Effector CD8-positive, alpha-beta T cell (primary cell): Measurements from ENCODE around the gene SYPL2.
"Not testable (repeated sequence)": the region's sequence is repeated elsewhere in the genome, so short reads cannot be mapped to it uniquely, and the experiment has no call there.

Experiments used
- DNase-seq: peaks from one replicate; lab custom pipeline; 2025; lab: John Stamatoyannopoulos, UW
- total RNA-seq, 4 experiments: gene quantifications; one replicate each; lab custom pipeline; 2026; lab: John Stamatoyannopoulos, UW

The SYPL2 gene
- 0 to 0.18 (median 0) reads per million in 4 experiments for total RNA-seq

DNA sequence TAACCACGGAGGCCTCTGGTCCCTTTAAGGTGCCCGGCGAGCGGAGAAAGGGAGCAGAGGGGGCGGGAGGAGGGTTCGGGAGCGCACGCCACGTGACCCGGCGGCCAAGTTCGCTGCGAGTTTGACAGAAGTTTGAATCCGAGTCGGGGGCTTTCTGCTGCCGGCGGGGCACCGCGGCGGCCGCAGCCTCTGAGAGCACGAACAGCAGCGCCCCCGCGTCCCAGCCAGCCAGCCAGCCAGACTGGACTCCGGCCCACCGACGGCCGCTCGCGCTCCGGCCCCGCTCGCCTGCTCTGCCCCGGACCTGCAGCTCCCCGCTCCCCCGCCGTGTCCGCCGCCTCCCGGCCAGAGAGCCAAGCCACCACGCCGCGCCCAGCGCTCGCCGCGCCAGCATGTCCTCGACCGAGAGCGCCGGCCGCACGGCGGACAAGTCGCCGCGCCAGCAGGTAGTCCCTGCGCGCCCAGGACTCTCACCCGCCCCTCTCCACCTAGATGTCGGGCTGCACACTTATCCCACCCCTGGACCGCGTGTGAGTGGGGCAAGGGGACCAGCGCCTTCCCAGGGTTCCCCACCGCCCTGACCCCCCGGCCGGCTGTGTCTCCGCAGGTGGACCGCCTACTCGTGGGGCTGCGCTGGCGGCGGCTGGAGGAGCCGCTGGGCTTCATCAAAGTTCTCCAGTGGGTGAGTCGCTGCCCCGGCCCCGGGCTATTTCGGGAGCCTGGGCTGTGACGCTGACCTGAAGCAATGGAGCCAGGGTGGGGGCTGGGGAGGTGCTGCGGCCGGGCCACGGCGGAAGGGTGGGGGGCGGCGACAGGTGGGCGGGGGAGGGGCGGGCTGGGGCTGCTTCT, at the start of gene SYPL2:
SYPL2 (plus strand) TSS at position 95 of the 849 bp plus-strand sequence; CDS start at position 393, 298 bp downstream.
- no peak for DNase-seq

DNA sequence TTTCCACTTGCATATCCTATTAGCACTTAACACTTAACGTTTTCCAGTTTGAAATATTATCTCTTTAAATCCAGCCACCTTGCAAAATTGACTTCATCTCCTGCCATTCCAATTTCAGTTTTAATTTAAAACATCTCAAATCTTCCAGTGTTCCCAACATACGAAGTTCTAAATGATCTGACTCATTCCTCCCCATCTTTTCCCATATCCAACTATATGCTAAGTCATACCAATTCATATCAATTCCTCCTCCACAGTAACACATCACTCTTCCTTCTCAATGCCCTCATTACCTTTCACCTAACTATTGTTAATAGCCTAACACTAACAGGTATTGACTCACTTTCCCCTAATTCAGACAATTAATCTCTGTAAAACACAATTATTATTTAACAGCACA, 42.8 kb upstream of the SYPL2 start:
- DNase-seq: no peak

DNA sequence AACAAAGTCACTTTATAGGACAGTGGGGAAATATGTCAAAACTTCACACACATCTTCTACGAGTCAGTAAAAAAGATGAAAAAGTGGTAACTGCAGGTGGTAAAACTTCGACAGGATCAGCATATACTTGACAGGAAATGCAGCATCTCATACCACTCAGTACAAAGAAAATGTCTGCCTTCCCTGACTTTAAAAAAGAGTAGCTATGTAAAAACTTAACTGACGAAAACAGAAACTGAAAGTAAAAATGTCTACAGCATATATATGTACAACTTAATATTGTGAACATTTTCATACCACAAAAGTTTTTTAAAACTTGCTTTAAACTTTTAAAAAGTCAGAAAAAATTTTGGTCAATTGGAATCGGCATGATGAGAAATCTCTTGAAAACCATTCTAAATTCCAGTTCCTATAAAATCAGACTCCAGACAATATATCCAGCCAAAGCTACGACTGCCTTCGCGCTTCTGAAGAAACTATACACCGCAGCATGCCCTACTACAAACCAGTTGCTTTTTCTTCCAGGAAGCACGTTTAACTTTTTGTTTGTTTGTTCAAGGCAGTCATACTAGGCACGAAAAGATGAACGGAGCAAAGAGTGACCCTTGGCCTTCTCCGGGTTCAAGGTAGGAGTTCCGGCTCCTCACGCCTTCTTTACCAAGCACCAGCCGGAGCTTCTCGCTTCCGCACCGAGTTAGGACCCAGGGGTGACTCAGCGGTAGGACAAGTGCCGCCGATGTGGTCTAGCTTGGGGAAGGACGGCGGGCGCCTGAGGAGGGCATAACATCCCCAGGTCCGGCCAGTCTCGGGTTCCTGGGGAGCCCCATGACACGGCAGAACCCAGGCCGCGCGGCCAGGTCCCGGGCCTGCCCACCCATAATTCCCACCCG, 40.7 kb upstream of the SYPL2 start:
- DNase-seq: no peak

DNA sequence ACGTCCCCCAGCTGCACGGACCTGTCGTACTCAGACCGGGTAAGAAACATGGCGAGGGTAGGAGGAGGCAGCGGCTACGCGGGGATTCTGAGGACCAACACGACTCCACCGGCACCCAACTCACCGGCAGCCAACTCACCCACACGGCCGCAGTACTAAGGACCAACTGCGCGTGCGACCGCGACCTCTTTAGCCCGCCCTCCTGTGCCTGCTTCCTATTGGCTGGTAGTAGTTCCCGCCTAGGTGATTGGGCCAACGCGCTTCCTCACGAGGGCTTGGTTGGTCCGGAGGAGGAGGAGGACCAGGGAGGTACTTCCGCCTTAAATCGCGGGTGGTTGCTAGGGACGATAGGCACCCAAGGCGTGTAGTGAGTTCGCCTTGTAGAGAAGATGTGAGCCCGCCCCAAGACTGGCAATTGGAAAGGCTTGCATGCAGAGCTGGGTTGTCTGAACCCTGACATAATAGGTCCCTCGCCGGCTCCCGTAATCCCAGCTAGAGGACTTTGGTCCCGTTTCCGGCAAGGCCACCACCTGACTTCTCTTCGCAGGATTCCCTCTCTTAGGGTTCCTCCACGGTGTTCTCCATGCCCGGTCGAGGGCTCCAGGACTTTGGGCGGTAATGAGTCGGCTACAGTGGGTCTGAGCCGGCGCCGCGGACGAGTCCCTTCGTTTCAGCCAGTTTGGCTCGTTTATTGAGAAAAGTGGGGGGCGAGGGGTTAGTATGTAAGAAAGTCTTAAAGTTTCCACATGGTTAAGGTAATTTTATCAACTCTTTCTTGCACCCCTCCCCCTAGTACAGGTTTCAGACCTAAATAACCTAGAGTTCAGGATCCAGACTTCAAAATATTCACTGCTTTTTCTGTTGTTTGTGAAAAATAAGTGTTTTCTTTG, 39.8 kb upstream of the SYPL2 start, which contains the start of gene PSMA5:
PSMA5 (minus strand) TSS at position 168 of the 890 bp plus-strand sequence; CDS start at position 50, 118 bp downstream.
- peak; percentile 90 for DNase-seq

DNA sequence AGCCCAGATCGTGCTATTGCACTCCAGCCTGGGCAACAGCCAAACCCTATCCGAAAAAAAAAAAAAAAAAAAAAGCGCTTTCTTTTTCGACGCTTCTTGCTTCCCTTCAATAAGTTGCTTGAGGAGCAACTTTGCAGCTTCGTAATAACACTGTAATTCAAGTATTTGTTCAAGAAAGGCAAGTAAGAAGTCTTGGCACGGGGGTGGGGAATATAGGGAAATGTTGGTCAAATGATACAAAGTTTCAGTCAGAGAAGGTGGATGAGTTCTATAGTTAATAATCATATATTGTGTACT, 39.2 kb upstream of the SYPL2 start:
- DNase-seq: no peak

DNA sequence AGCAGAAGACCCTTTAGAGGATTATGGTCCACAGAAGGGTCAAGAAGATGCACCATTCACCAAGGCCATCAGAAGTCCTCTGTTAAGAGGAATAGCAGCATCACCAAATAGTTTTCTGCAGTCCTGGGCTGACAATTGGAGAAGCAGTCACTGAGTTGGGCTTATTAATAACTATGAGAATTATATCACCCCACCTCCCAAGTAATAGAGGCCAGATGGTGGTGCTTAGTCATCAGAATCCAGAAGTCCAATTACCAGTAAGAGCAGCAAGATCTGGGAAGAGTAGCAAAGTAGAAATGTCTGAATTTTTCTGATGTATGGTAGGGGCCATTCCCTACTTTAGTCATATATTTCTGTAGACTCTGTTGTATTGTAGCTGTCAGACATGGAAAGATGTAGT, 34.0 kb upstream of the SYPL2 start:
- DNase-seq: no peak

DNA sequence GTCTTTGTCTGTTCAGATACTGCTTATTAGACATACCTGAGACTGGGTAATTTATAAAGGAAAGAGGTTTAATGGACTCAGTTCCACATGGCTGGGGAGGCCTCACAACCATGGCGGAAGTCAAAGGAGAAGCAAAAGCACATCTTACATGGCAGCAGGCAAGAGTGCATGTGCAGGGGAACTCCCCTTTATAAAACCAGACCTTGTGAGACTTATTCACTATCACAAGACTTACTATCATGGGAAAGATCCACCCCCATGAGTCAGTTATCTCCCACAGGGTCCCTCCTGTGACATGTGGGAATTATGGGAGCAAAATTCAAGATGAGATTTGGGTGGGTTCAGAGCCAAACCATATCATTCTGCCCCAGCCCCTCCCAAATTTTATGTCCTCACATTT, 33.0 kb upstream of the SYPL2 start:
- no peak for DNase-seq

DNA sequence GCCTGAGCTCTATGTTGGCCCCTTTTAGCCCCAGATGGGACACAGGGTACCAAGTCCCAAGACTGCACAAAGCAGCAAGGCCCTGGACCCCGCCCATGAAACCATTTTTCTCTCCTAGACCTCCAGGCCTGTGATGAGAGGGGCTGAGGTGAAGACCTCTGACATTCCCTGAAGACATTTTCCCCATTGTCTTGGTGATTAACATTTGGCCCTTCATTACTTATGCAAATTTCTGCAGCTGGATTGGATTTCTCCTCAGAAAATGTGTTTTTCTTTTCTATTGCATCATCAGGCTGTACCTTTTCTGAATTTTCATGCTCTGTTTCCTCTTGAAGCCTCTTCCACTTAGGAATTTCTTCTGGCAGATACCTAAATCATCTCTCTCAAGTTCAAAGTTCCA, 31.9 kb upstream of the SYPL2 start:
- DNase-seq: no peak

DNA sequence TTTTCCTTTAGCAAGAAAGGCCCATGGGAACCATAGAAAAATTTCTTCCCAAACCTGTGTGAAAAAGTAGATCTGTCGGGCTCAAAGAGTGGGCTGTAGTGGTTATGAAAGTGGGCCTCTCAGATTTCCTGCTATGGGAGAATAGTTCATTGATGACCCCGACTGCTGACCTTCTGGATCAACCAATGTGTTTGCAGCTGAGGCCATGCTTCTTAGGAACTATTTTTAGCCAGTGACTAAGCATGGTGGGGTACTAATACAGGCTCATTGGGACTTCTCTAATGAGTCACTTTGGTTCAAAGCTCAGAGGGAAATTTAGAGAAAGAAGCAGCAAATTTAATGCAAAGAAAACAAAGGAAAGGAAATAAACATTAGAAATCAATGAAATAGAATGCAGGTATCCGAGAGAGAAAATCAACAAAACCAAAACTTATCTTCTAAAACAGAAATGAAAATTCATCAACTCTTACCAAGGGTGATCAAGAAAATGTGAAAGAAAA, 27.5 kb upstream of the SYPL2 start:
- DNase-seq: no peak

DNA sequence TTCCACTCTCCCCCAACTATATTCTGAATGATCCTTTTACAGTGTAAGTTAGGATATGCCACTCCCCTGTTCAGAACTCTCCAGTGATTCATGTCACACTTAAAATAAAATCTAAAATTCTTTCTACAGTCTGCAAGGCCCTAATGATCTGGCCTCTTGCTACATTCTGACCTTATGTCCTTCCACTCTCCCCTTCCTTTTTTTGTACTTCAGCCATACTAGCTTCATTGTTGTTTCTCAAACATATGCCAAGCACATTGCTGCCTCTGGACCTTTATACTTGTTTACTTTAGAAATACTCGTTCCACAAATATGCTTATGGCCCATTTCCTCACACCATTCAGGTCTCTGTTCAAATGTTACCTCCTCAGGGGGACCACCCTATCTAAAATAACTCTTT, 25.3 kb upstream of the SYPL2 start:
- DNase-seq: no peak

DNA sequence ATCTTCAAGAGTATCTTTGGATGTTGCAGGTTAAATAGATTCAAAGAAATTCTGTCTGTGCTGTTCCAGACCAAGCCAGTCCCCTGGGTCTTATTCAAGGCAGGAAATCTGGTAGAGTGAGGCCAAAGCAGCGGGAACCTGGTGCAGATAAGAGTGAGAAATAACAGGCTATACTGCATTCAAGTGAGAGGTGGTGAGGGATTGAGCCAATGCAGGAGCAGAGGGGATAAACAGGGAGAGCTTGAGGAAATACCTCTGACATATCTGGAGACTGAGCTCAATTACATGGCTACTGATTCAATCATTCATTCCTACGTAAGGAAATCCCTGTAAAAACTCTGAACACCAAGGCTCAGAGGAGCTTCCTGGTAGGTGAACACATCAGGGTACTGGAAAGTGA, 22.9 kb upstream of the SYPL2 start:
- no peak for DNase-seq

DNA sequence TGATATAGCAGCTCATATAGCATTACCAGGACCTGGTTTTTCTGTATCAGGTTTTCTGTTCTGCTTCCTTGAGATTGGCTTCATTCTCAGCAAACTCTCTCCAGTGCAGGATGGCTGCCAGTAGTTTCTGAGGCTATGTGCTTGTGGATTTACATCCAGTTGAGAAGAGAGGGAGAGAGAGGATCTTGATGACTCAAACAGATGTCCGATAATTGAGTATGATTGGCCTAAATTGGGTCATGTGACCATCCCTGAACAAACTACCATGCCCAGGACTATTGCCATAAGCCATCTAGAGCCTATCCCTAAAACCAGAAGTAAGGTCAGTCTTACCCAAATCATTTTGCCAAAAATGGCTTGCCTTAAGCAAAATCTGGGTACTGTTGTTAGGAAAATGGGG, 22.0 kb upstream of the SYPL2 start:
- no peak for DNase-seq

DNA sequence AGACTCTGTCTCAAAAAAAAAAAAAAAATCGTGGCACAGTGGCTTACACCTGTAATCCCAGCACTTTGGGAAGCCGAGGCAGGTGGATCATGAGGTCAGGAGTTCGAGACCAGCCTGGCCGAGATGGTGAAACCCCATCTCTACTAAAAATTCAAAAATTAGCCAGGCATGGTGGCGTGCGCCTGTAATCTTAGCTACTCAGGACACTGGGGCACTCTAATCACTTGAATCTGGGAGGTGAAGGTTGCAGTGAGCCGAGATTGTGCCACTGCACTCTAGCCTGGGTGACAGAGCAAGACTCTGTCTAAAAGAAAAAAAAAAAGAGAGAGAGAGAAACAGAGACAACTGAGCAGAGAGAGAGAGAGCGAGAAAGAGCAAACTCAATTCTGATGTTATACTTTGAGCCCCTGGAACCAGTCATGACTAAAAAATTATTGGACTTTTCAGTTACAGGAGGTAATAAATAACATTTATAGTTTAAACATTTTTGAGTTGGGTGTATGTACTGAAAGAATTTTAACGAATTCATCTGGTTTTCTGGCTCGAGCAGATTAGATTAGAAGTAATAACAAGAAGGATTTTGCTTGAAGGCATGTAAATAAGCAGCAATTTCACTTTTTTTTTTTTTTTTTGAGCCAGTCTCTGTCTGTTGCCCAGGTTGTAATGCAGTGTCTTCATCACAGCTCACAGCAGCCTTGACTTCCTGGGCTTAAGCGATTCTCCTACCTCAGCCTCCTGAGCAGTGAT, 20.2 kb upstream of the SYPL2 start:
- DNase-seq: not testable (repeated sequence)

DNA sequence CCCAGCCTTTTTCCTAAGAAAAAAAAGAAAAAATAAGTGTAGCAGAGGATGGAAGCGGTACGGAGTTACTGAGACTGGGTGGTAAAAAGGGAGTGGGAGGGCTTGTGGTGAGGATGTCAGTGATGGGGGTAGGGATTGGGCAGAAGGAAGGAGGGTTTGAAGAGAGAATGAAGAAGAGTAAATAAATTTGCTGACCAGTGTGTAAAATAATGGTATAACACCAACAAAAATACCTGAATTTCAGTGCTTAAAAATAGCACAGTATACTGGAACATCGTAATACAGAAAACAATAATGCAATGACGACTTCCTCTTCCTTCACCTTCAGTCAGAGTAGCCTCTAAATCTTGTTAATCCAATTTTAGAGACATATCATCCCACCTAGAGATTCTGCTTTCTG, 18.8 kb upstream of the SYPL2 start:
- no peak for DNase-seq

DNA sequence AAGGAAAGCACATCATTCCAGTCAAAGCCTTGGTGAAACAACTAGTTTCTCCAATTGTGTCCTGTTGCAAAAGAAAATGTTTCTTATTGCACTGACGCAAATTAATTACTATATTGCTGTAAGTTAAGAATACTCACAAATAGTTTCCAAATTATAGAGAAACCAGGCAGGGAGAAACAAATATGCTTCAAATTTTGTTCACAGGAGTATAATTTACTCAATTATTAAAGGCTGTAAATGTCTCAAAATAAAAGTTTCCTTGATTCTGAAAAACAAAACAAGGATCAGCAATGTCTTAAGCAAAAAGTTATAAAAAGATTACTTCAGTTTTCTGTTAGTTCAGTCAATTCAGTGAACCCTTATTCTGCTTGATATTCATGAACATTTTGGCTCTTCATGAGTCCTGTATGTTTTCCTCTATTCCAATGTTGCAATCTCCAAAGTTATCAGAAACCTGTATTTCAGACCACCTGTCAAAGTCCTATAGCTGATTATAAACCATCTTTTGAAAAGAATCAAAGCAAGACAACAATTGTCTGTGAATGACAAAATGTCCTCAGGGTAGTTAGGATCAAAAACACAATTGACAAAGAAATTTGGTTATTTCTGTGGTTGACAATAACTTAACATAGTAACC, 11.7 kb upstream of the SYPL2 start:
- no peak for DNase-seq

DNA sequence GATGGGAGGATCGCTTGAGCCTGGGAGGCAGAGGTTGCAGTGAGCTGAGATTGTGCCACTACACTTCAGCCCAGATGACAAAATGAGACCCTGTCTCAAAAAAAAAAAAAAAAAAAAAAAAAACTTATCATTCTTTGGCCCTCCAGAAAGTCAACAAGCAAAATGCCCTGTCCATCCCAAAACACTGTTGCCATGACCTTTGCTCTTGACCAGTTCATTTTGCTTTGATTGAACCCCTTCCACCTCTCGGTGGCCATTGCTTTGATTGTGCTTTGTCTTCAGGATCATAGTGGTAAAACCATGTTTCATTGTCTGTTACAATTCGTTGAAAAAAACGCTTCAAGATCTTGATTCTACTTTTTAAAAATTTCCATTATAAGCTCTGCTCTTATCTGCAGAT, 8.5 kb upstream of the SYPL2 start:
- DNase-seq: no peak

DNA sequence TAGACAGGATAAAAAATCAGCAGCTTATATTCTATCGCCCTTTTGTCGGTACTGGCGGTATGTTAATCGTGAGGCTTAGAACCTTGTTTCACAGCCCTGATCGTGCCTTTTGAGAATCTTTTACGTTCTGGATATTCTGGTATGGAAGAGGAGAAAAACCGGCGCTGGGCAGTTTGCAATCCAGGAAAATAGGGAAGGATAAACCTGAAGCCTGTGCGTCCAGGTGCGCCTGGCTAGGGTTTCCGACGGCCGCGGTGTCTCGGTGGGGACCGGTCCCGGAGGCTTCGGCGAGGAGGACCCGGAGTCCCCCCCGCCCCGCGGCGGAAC, 258 bp upstream of the SYPL2 start:
- DNase-seq: no peak

DNA sequence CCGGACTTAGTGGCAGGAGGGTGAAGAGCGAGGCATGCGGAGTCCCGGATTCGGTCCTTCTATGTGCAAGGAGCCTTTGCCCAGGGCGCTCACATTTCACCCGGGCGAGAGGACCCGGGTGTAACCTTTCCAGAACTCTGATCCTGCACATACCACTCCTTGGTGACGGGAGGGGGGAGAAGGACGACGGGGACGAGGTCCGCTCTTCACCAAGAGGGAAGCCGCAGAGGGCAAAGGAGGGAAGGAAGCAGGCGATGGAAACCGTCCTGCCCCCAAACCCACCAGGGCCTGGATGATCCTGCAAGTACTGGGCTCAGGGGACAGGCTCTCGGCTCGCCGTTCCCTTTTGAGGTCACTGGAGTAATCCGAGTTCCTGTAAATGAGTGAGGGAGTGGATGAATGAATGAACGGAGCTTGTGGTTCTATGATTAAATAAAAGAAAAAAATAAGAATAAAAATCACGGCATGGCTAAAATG, 993 bp downstream of the SYPL2 start:
- DNase-seq: no peak

DNA sequence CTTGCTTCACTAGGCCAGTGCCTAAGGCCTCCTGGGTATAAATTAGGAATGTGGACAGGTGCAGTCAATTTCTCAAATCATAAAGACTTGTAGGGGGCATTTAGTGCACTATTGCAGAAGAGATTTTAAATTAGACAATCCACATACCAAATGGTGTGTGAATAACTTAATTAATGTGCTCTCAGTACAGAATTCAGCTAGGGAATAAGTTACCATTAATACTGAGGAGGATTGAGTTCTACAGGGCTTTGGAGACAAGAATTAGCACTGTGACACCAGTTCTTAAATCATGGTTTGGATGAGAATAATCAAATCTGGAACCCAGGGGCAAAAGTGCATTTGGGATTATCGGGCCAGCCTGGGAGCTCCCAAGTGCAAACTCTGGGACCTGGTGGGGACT, 1.7 kb downstream of the SYPL2 start:
- no peak for DNase-seq

DNA sequence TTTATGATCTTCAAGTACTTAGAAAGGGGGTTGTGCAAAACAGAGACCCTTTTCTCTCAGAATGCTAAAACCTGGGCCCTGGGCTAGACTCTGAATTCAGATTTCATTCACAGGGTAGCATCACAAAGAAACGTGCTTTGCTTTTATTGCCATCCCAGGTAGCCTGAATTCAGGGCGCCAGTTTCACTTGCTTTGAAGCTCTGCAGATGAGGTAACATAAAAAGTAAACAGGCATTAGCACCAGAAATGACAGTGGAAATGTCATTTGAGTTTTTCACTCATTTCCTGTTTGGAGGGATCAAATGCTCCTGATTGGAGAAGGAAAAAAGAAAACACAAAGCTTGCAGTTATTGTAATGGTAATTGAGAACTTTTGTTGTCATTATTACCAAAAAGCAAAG, 2.6 kb downstream of the SYPL2 start:
- DNase-seq: no peak

DNA sequence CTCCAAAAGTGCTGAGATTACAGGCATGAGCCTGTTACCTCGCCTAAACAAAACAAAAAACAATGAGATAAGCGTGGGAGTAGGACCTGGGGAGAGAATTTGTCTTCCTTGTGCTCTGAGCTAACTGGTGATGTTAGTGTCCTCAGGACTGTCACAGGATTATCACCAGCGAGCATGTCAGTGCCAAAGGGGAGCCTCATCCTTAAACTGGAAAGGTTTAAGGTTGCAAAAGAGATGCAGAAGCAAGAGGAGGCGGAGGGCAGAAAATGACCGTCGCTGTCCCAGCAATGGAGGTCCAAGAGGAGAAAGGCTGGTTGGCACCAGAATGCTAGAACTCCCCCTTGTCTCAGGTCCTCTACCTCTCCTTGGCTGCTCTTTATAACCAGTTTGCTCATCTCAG, 3.9 kb downstream of the SYPL2 start:
- no peak for DNase-seq
